Activated T-helper 2 cell treated with anti-CD3 and anti-CD28 coated beads, Interferon-gamma antibody, Interleukin-2, Interleukin-4, amounts not matched to agents 10 μg/mL and 5 μg/mL and 100 μg/mL, durations not matched to agents 14 hours and 24 hours and 36 hours (primary cell): Measurements from ENCODE around the gene GRM7. TPM values are rescaled to one million over a fixed set of nuclear protein-coding genes. Genes with fewer than 3 reads are reported as not detected.

ENCODE experiments used
- DNase-seq: peaks from one replicate; pipeline ENCODE4 v3.0.0; 2021; ENCODE audit warnings: low spot score
- H3K27ac Mint-ChIP-seq: one replicate; pipeline ENCODE4 v1.8.0; 2021; ENCODE audit warnings: mixed read lengths
- H3K27me3 Mint-ChIP-seq: one replicate; pipeline ENCODE4 v1.8.0; 2021; ENCODE audit warnings: low read depth, mixed read lengths
- H3K36me3 Mint-ChIP-seq: one replicate; pipeline ENCODE4 v1.8.0; 2021; ENCODE audit warnings: low read depth, mixed read lengths
- H3K4me1 Mint-ChIP-seq: one replicate; pipeline ENCODE4 v1.8.0; 2021; ENCODE audit warnings: low read depth, mixed read lengths
- H3K4me3 Mint-ChIP-seq: one replicate; pipeline ENCODE4 v1.8.0; 2021; ENCODE audit warnings: low read depth, mild to moderate bottlenecking, moderate library complexity, mixed read lengths
- H3K9me3 Mint-ChIP-seq: one replicate; pipeline ENCODE4 v1.8.0; 2021; ENCODE audit warnings: mixed read lengths
- intact Hi-C: fragments of 100-400 bp; cut with micrococcal nuclease; formaldehyde crosslinking; loops from one replicate; pipeline ENCODE4 v1.15.1; 2023
- total RNA-seq: library from RNA; stranded (reverse); gene quantifications from 2 replicates; pipeline ENCODE4 v1.2.3, GENCODE V29; 2022

GRM7 gene
- total RNA-seq, 1 donor from 2014 or later = not detected

GRCh38 chr3:7309641-7310102 is 448.8 kb downstream of the GRM7 start:
- H3K4me3 Mint-ChIP-seq = no peak overlapping the region
- H3K27ac Mint-ChIP-seq = no peak overlapping the region
- no peak for DNase-seq
- no peaks in the 10 kb centered on the region for H3K4me1 Mint-ChIP-seq
- intact Hi-C loops = no loop called here
- H3K36me3 Mint-ChIP-seq = no peaks in the 10 kb centered on the region
- H3K27me3 Mint-ChIP-seq = no peaks in the 10 kb centered on the region
- H3K9me3 Mint-ChIP-seq = no peaks in the 10 kb centered on the region

- no peak overlapping the region for H3K4me3 Mint-ChIP-seq
- H3K4me1 Mint-ChIP-seq = no peaks in the 10 kb centered on the region
- H3K27me3 Mint-ChIP-seq = no peaks in the 10 kb centered on the region
- no peaks in the 10 kb centered on the region for H3K36me3 Mint-ChIP-seq
- intact Hi-C loops = no loop called here
- H3K9me3 Mint-ChIP-seq = no peaks in the 10 kb centered on the region
- DNase-seq = no peak
- H3K27ac Mint-ChIP-seq = no peak overlapping the region
These were observed 454.1 kb downstream of the GRM7 start for GRCh38 chr3:7315037-7315436.

- no peak overlapping the region for H3K27ac Mint-ChIP-seq
- H3K4me1 Mint-ChIP-seq = no peaks in the 10 kb centered on the region
- no peaks in the 10 kb centered on the region for H3K36me3 Mint-ChIP-seq
- no peaks in the 10 kb centered on the region for H3K9me3 Mint-ChIP-seq
- H3K4me3 Mint-ChIP-seq = no peak overlapping the region
- intact Hi-C loops = no loop called here
- DNase-seq = no peak
- no peaks in the 10 kb centered on the region for H3K27me3 Mint-ChIP-seq
These were observed 462.2 kb downstream of the GRM7 start for GRCh38 chr3:7322957-7323669.

- Mint-ChIP-seq H3K27ac (no peak overlapping the region), H3K4me1 (no peaks in the 10 kb centered on the region), H3K9me3 (peaks cover 3% of the 10 kb centered on the region), H3K4me3 (no peak overlapping the region), H3K27me3 (no peaks in the 10 kb centered on the region), H3K36me3 (no peaks in the 10 kb centered on the region)
- DNase-seq = no peak
- intact Hi-C loops = no loop called here
These were observed 467.4 kb downstream of the GRM7 start for GRCh38 chr3:7328339-7328738.

- H3K9me3 Mint-ChIP-seq = peaks cover 7% of the 10 kb centered on the region
- H3K27ac Mint-ChIP-seq = no peak overlapping the region
- H3K36me3 Mint-ChIP-seq = no peaks in the 10 kb centered on the region
- no peaks in the 10 kb centered on the region for H3K4me1 Mint-ChIP-seq
- DNase-seq = no peak
- no peak overlapping the region for H3K4me3 Mint-ChIP-seq
- H3K27me3 Mint-ChIP-seq = no peaks in the 10 kb centered on the region
- intact Hi-C loops = no loop called here
These were observed 471.8 kb downstream of the GRM7 start for GRCh38 chr3:7332696-7333095.

GRCh38 chr3:7333125-7333524 is 472.2 kb downstream of the GRM7 start:
- H3K4me3 Mint-ChIP-seq = no peak overlapping the region
- no peak overlapping the region for H3K27ac Mint-ChIP-seq
- H3K36me3 Mint-ChIP-seq = no peaks in the 10 kb centered on the region
- H3K4me1 Mint-ChIP-seq = no peaks in the 10 kb centered on the region
- peaks cover 7% of the 10 kb centered on the region for H3K9me3 Mint-ChIP-seq
- intact Hi-C loops = no loop called here
- no peak for DNase-seq
- no peaks in the 10 kb centered on the region for H3K27me3 Mint-ChIP-seq

GRCh38 chr3:7340795-7341194 is 479.9 kb downstream of the GRM7 start:
- Mint-ChIP-seq H3K9me3 (peaks cover 2% of the 10 kb centered on the region), H3K4me1 (no peaks in the 10 kb centered on the region), H3K27me3 (no peaks in the 10 kb centered on the region), H3K4me3 (no peak overlapping the region), H3K27ac (no peak overlapping the region), H3K36me3 (no peaks in the 10 kb centered on the region)
- intact Hi-C loops = no loop called here
- DNase-seq = no peak

GRCh38 chr3:7346364-7346763 is 485.4 kb downstream of the GRM7 start:
- Mint-ChIP-seq H3K4me1 (no peaks in the 10 kb centered on the region), H3K27ac (no peak overlapping the region), H3K36me3 (no peaks in the 10 kb centered on the region), H3K27me3 (no peaks in the 10 kb centered on the region), H3K9me3 (no peaks in the 10 kb centered on the region), H3K4me3 (no peak overlapping the region)
- no peak for DNase-seq
- intact Hi-C loops = no loop called here

GRCh38 chr3:7357101-7357500 is 496.2 kb downstream of the GRM7 start:
- no peak for DNase-seq
- H3K9me3 Mint-ChIP-seq = peaks cover 4% of the 10 kb centered on the region
- H3K36me3 Mint-ChIP-seq = no peaks in the 10 kb centered on the region
- no peak overlapping the region for H3K4me3 Mint-ChIP-seq
- intact Hi-C loops = no loop called here
- no peaks in the 10 kb centered on the region for H3K4me1 Mint-ChIP-seq
- H3K27ac Mint-ChIP-seq = no peak overlapping the region
- no peaks in the 10 kb centered on the region for H3K27me3 Mint-ChIP-seq

- no peak for DNase-seq
- H3K27me3 Mint-ChIP-seq = no peaks in the 10 kb centered on the region
- no peak overlapping the region for H3K27ac Mint-ChIP-seq
- H3K4me1 Mint-ChIP-seq = no peaks in the 10 kb centered on the region
- intact Hi-C loops = no loop called here
- no peak overlapping the region for H3K4me3 Mint-ChIP-seq
- H3K9me3 Mint-ChIP-seq = no peaks in the 10 kb centered on the region
- H3K36me3 Mint-ChIP-seq = no peaks in the 10 kb centered on the region
These were observed 507.1 kb downstream of the GRM7 start for GRCh38 chr3:7367968-7368367.

- Mint-ChIP-seq H3K36me3 (no peaks in the 10 kb centered on the region), H3K4me3 (no peak overlapping the region), H3K9me3 (no peaks in the 10 kb centered on the region), H3K4me1 (no peaks in the 10 kb centered on the region), H3K27me3 (no peaks in the 10 kb centered on the region), H3K27ac (no peak overlapping the region)
- intact Hi-C loops = no loop called here
- no peak for DNase-seq
These were observed 507.7 kb downstream of the GRM7 start for GRCh38 chr3:7368597-7368996.

- Mint-ChIP-seq H3K27ac (no peak overlapping the region), H3K36me3 (no peaks in the 10 kb centered on the region), H3K4me1 (no peaks in the 10 kb centered on the region), H3K27me3 (no peaks in the 10 kb centered on the region), H3K4me3 (no peak overlapping the region), H3K9me3 (no peaks in the 10 kb centered on the region)
- DNase-seq = no peak
- intact Hi-C loops = no loop called here
These were observed 511.0 kb downstream of the GRM7 start for GRCh38 chr3:7371693-7372572.

GRCh38 chr3:7377103-7377502 is 516.2 kb downstream of the GRM7 start:
- no peaks in the 10 kb centered on the region for H3K4me1 Mint-ChIP-seq
- H3K4me3 Mint-ChIP-seq = no peak overlapping the region
- H3K36me3 Mint-ChIP-seq = no peaks in the 10 kb centered on the region
- intact Hi-C loops = no loop called here
- H3K27ac Mint-ChIP-seq = no peak overlapping the region
- no peaks in the 10 kb centered on the region for H3K27me3 Mint-ChIP-seq
- no peak for DNase-seq
- H3K9me3 Mint-ChIP-seq = no peaks in the 10 kb centered on the region
